GM19193 (cell line): Measurements from ENCODE around the gene VMAC.

Source experiments
- POLR2A ChIP-seq: IDR thresholded peaks from 4 replicates; pipeline ENCODE4 v1.6.1; 2011; ENCODE audit not compliant: insufficient read depth, insufficient read length; ENCODE audit errors: extremely low read depth

VMAC gene

GRCh38 chr19:5934774-5935472 is 30.3 kb downstream of the VMAC start:
- no peak for TF ChIP-seq POLR2A

- TF ChIP-seq POLR2A, result no peak
Measured at GRCh38 chr19:5935473-5936291, 31.0 kb downstream of the VMAC start.

GRCh38 chr19:5936292-5936592 is 31.6 kb downstream of the VMAC start:
- TF ChIP-seq POLR2A, result no peak

- TF ChIP-seq POLR2A, result no peak
Measured at GRCh38 chr19:5937550-5937949, 32.9 kb downstream of the VMAC start.

- TF ChIP-seq POLR2A, result no peak
Measured at GRCh38 chr19:5940260-5941208, 35.9 kb downstream of the VMAC start.

- TF ChIP-seq POLR2A, result no peak
Measured at GRCh38 chr19:5941673-5942072, 37.0 kb downstream of the VMAC start.

GRCh38 chr19:5943045-5943444 is 38.4 kb downstream of the VMAC start:
- no peak for TF ChIP-seq POLR2A

- TF ChIP-seq POLR2A, result no peak
Measured at GRCh38 chr19:5943623-5944022, 39.0 kb downstream of the VMAC start.

GRCh38 chr19:5947435-5947834 is 42.8 kb downstream of the VMAC start:
- TF ChIP-seq POLR2A, result no peak

- no peak for TF ChIP-seq POLR2A
Measured at GRCh38 chr19:5948752-5949564, 44.3 kb downstream of the VMAC start.

- TF ChIP-seq POLR2A, result no peak
Measured at GRCh38 chr19:5949792-5950305, 45.2 kb downstream of the VMAC start.

GRCh38 chr19:5950741-5951140 is 46.1 kb downstream of the VMAC start:
- no peak for TF ChIP-seq POLR2A

GRCh38 chr19:5951338-5951861 is 46.7 kb downstream of the VMAC start:
- no peak for TF ChIP-seq POLR2A
